ENCODE measurements around the gene UBXN6.

The UBXN6 gene

DNA sequence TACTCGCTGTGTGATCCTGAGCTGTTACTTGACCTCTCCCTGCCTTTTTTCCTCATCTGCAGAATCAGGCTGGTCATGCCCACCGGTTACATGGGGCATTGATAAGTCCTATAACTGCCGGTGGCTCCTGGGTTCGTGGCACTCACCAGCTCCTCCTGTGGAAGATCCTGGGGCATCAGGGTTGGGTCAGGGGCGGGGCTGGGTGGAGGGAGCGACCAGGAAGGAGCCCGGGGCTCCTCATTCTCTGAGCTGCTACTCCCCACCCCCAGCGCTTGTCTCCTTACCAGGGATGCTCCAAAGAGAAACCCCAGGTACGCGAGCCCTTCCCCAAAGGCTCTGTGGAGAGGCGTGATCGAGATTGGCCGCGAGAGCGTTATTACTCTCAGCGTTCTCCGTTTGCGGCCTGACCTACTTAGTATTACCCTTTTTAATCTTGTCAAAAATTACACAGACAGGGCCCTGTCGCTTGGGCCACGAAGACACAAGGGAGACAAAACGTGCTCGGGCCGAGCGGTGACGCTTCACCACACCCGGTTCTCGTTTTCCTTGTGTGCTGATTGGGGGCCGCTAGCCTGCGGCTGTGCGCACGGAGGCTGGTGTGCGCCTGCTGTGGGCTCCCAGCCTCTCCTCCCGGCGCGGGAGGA, 25.2 kb upstream of the UBXN6 start:
- DNase-seq (ENCODE audit: low spot score) = no peak
- H3K27ac Mint-ChIP-seq = no peak overlapping the region

DNA sequence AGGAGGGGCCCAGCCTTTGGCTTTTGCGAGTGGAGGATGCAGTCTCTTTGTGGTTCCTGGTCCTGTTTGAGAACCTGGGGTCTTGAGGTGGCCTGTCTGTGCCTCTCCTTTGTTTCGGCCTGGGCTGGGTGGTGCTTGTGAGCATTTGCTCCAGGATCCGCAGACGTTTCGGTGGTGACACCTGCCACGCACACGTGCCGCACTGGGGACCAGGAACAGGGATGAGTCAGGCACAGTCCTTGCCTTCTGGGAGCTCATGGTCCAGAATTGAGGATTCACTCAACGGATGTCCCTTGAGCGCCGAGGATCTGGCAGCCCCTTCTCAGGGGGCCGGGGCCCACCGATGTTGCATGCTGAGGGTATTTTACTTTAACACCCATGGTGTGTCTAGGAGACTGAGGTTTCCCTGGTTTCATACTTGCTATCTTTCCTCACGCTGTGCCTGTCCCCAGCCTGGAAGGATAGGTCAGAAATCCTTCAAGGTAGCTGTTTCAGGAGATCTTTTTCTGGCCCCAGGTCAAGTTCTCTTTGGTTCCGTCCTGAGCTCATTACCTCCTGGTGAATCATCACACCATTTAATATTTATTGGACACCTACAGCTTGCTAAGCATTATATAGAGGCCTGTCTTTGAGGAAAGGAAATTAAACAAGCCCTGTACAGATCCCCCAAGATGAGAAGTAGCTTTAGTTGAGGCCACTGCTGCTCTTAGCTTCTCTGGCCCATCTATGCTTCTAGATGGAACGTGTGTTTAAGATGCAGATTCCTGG, 19.6 kb upstream of the UBXN6 start:
- Mint-ChIP-seq H3K9me3 (no peaks in the 10 kb centered on the region), H3K36me3 (ENCODE audit: low read depth) (peaks cover 8% of the 10 kb centered on the region), H3K4me3 (no peak overlapping the region), H3K27me3 (ENCODE audit: low read depth) (no peaks in the 10 kb centered on the region), H3K4me1 (ENCODE audit: low read depth) (peaks cover 15% of the 10 kb centered on the region), H3K27ac (no peak overlapping the region)
- DNase-seq (ENCODE audit: low spot score) = no peak

More for the DNA sequence above, 25.2 kb upstream of the UBXN6 start:
- no peaks in the 10 kb centered on the region for H3K9me3 Mint-ChIP-seq
- H3K4me3 Mint-ChIP-seq = no peak overlapping the region
- peaks cover 17% of the 10 kb centered on the region for H3K36me3 Mint-ChIP-seq (ENCODE audit: low read depth)
- no peaks in the 10 kb centered on the region for H3K27me3 Mint-ChIP-seq (ENCODE audit: low read depth)
- H3K4me1 Mint-ChIP-seq (ENCODE audit: low read depth) = no peaks in the 10 kb centered on the region

DNA sequence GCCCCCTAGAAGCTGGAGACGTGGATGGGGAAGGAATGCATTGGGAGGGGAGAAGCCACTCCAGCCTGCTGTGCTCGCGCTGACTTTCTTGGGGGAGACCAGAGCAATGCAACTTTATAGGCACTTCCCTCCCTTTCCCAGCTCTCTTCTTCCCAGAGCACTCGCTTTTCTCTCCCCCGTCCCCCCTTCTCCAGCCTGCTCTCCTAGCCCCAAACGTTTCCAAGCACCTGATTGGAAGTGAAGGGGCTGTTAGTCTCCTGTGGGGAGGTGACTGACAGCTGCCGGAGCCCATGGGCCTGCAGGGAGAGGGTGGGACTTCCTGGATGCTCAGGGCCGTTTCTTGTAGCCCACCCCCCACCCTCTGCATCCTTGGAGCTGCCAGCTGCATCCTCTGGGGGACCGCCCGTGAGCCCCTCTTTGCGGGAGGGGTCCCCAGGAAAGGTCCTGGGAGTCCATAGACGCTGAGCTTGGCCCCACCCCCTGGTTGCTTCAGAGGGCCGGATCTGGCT, 17.0 kb upstream of the UBXN6 start:
- peaks cover 6% of the 10 kb centered on the region for H3K36me3 Mint-ChIP-seq (ENCODE audit: low read depth)
- H3K27me3 Mint-ChIP-seq (ENCODE audit: low read depth) = no peaks in the 10 kb centered on the region
- peak overlapping the region; percentile 87 for H3K4me3 Mint-ChIP-seq
- peak overlapping the region; percentile 77 for H3K27ac Mint-ChIP-seq
- no peaks in the 10 kb centered on the region for H3K9me3 Mint-ChIP-seq
- no peak for DNase-seq (ENCODE audit: low spot score)
- H3K4me1 Mint-ChIP-seq (ENCODE audit: low read depth) = peaks cover 20% of the 10 kb centered on the region

DNA sequence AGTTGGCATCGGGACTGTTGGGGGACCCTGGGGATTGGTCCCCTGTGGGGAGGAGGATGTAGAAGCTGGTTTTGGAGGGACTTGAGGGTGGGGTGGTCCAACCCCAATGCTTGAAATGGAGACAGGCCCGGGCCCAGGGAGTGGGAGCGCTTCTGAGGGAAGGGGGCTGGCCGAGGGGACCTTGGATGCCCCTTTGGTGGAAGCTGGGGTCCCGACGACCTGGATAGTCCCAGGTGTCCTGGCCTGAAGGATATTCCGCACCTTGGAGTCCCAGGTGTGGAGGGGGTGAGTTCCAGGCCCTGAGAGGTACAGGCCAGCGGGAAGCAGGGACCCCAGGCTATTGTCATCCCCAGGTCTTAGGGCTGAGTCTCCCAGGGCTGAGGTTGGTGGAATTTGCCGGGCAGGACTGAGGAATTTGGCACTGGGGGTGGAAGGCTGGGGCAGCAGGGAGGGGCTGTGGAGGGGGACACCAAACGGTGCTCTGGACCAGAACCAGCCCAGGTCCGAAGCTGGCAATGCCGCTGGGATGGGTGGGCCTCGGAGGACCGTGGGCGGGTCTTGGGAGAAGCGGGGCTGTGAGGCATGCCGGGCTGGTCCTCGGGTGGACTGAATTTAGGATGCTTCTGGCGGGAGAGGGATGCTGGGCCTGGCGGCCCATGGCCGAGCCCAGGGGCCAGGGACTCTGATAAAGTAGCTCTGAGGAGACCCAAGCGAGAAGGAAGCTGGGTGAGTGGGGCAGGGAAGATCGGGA, 16.3 kb upstream of the UBXN6 start:
- Mint-ChIP-seq H3K4me3 (peak overlapping the region; percentile 87), H3K4me1 (ENCODE audit: low read depth) (peaks cover 22% of the 10 kb centered on the region), H3K36me3 (ENCODE audit: low read depth) (peaks cover 6% of the 10 kb centered on the region), H3K27me3 (ENCODE audit: low read depth) (no peaks in the 10 kb centered on the region), H3K9me3 (no peaks in the 10 kb centered on the region), H3K27ac (peak overlapping the region; percentile 77)
- DNase-seq (ENCODE audit: low spot score) = no peak

DNA sequence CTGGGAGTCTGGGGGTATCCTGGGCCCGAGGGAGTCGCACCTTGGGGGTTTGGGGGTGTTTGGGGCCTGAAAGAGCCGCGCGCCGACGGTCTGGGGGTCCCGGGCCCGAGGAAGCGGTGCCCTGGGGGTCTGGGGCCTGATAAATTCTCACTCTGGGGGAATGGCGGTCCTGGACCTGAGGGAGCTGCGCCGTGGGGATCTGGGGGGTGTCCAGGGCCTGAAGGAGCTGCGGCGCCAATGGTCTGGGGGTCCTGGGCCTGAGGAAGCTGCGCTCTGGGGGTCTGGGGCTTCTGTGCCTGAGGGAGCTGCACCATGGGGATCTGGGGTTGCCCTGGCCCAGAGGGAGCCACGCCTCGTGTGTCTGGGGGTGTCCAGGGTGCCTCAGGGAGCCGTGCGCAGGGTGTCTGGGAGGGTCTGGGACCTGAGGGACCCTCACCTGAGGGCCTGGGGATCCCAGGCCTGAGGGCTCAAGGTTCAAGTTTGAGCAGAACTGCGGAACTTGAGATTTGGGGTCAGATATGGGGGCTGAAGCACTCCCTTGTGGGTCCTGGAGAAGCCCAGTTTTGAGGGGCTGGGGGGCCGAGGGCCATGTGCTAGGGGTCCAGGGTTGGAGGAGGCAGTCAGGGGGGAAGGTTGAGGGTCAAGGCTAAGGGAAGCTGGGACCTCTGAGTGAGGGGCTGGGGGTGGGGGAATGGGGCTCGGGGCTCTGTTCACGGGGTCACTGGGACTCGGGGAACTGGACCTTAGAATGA, 15.6 kb upstream of the UBXN6 start:
- Mint-ChIP-seq H3K27me3 (ENCODE audit: low read depth) (no peaks in the 10 kb centered on the region), H3K27ac (peak overlapping the region; percentile 49), H3K4me1 (ENCODE audit: low read depth) (peaks cover 22% of the 10 kb centered on the region), H3K36me3 (ENCODE audit: low read depth) (peaks cover 6% of the 10 kb centered on the region), H3K4me3 (peak overlapping the region; percentile 87), H3K9me3 (no peaks in the 10 kb centered on the region)
- DNase-seq (ENCODE audit: low spot score) = no peak

DNA sequence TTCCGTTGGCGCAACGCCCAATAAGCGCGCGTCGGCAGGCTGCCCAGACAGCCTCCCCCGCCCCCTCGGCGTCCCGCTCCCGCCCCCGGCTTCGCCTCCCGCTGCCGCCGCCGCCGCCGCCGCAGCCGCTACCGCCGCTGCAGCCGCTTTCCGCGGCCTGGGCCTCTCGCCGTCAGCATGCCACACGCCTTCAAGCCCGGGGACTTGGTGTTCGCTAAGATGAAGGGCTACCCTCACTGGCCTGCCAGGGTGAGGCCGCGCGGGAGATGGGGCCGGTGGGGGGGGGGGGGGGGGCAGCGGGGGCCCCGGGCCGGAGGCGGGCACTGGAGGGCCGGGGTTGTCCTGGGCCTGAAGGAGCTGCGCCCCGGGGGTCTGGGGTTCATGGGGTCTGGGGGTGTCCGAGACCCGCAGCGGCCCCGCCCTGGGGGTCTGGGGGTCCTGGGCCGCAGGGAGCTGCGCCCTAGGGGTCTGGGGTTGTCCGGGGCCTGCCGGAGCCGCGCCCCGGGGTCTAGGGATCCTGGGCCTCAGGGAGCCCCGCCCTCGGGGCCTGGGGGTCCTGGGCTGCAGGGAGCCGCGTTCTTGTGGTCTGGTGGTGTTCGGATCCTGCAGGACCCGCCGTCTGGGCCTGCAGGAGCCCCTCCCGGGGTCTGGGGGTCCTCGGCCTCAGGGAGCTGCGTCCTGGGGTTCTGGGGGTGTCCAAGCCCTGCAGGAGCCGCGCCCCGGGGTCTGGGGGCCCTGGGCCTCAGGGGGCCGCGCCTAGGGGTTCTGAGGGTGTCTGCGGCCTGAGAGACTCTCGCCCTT, 14.8 kb upstream of the UBXN6 start, which contains the start of gene HDGFL2:
Gene HDGFL2 (plus strand): TSS at position 124 of the 801 bp plus-strand sequence. CDS start 54 bp downstream, at position 178.
- H3K4me3 Mint-ChIP-seq = peak within 1 kb of the TSS; percentile 87
- H3K4me1 Mint-ChIP-seq (ENCODE audit: low read depth) = peaks cover 22% of the 10 kb centered on the region
- H3K9me3 Mint-ChIP-seq = no peaks in the 10 kb centered on the region
- peaks cover 4% of the 10 kb centered on the region for H3K36me3 Mint-ChIP-seq (ENCODE audit: low read depth)
- no peak for DNase-seq (ENCODE audit: low spot score)
- H3K27ac Mint-ChIP-seq = peak within 1 kb of the TSS; percentile 49
- no peaks in the 10 kb centered on the region for H3K27me3 Mint-ChIP-seq (ENCODE audit: low read depth)

GRCh38 chr19:4471403-4472173, 14.0 kb upstream of the UBXN6 start:
- H3K4me1 Mint-ChIP-seq (ENCODE audit: low read depth) = peaks cover 22% of the 10 kb centered on the region
- no peaks in the 10 kb centered on the region for H3K27me3 Mint-ChIP-seq (ENCODE audit: low read depth)
- DNase-seq (ENCODE audit: low spot score) = peak; percentile 98
- no peak overlapping the region for H3K4me3 Mint-ChIP-seq
- no peaks in the 10 kb centered on the region for H3K9me3 Mint-ChIP-seq
- peaks cover 2% of the 10 kb centered on the region for H3K36me3 Mint-ChIP-seq (ENCODE audit: low read depth)
- H3K27ac Mint-ChIP-seq = no peak overlapping the region

DNA sequence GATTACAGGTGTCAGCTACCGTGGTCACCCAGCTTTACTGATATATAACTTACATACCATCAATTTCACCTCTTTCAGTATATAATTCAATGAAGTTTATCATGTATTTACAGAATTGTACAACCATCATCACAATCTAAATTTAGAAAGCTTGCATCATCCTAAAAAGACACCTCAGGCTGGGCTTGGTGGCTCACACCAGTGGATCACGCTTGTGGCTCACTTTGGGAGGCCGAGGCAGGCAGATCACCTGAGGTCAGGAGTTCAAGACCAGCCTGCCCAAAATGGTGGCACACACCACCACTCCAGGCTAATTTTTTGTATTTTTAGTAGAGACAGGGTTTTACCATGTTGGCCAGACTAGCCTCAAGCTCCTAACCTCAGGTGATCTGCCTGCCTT, 10.2 kb upstream of the UBXN6 start:
- no peak overlapping the region for H3K27ac Mint-ChIP-seq
- no peaks in the 10 kb centered on the region for H3K27me3 Mint-ChIP-seq (ENCODE audit: low read depth)
- DNase-seq (ENCODE audit: low spot score) = no peak
- H3K36me3 Mint-ChIP-seq (ENCODE audit: low read depth) = no peaks in the 10 kb centered on the region
- H3K4me1 Mint-ChIP-seq (ENCODE audit: low read depth) = peaks cover 7% of the 10 kb centered on the region
- H3K9me3 Mint-ChIP-seq = no peaks in the 10 kb centered on the region
- no peak overlapping the region for H3K4me3 Mint-ChIP-seq

DNA sequence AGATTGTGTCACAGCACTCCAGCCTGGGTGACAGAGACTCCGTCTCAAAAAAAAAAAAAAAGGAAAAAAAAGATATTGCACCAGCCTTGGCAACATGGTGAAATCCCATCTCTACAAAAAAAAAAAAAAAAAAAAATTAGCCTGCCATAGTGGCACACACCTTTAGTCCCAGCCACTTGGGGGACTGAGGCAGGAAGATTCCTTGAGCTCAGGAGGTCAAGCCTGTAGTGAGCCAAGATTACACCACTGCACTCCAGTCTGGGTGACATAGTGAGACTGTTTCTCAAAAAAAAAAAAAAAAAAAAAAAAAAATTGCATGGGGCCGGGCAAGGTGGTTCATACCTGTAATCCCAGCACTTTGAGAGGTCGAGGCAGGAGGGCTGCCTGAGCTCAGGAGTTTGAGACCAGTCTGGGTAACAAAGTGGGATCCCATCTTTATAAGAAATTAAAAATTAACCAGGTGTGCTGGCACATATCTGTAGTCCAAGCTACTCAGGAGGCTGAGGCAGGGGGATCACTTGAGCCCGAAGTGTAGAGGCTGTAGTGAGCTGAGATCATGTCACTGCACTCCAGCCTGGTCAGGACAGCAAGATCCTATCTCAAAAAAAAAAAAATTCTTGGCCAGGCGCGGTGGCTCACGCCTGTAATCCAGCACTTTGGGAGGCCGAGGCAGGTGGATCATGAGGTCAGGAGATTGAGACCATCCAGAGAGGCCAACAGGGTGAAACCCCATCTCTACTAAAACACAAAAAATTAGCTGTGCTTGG, 7.4 kb upstream of the UBXN6 start:
- H3K9me3 Mint-ChIP-seq = no peaks in the 10 kb centered on the region
- no peaks in the 10 kb centered on the region for H3K27me3 Mint-ChIP-seq (ENCODE audit: low read depth)
- H3K36me3 Mint-ChIP-seq (ENCODE audit: low read depth) = no peaks in the 10 kb centered on the region
- H3K27ac Mint-ChIP-seq = no peak overlapping the region
- H3K4me1 Mint-ChIP-seq (ENCODE audit: low read depth) = peaks cover 2% of the 10 kb centered on the region
- H3K4me3 Mint-ChIP-seq = no peak overlapping the region
- DNase-seq (ENCODE audit: low spot score) = no peak

- H3K4me3 Mint-ChIP-seq = peak overlapping the region; percentile 94
- no peak for DNase-seq (ENCODE audit: low spot score)
- H3K27me3 Mint-ChIP-seq (ENCODE audit: low read depth) = no peaks in the 10 kb centered on the region
- H3K4me1 Mint-ChIP-seq (ENCODE audit: low read depth) = peaks cover 13% of the 10 kb centered on the region
- no peaks in the 10 kb centered on the region for H3K36me3 Mint-ChIP-seq (ENCODE audit: low read depth)
- H3K27ac Mint-ChIP-seq = peak overlapping the region; percentile 81
- H3K9me3 Mint-ChIP-seq = no peaks in the 10 kb centered on the region
Observed at GRCh38 chr19:4456843-4457653, 546 bp downstream of the UBXN6 start.

DNA sequence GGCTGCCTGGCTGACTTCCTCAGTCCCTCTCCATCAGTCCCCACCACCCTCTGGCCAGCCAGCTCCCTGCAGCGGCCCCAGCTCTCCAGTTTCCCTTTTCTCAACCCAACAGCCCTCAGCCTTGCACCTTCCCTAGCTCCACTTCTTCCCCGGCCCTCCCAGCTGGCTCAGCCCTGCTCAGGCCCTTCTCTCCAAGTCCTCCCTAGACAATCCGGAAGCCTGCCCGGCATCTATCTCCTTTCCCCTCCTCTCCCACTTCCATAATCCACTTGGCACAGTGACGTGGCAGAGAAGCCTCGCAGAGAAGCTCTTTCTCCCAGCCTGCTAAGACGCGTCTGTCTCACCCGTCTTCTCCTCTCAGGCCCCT, 1.1 kb downstream of the UBXN6 start:
- Mint-ChIP-seq H3K36me3 (ENCODE audit: low read depth) (no peaks in the 10 kb centered on the region), H3K4me3 (peak overlapping the region; percentile 94), H3K9me3 (no peaks in the 10 kb centered on the region), H3K27ac (peak overlapping the region; percentile 81), H3K4me1 (ENCODE audit: low read depth) (peaks cover 13% of the 10 kb centered on the region), H3K27me3 (ENCODE audit: low read depth) (no peaks in the 10 kb centered on the region)
- no peak for DNase-seq (ENCODE audit: low spot score)
